Measurements from ENCODE around the gene RTRAF. TPM values are rescaled to one million over a fixed set of nuclear protein-coding genes. Genes with fewer than 3 reads are reported as not detected.

RTRAF gene
- total RNA-seq, 1 experiment from 2014 or later: 190 TPM

- H3K36me3 ChIP-seq (ENCODE audit: control insufficient read depth in 1 of 2, insufficient read depth in 2 of 2, low read length in 2 of 2): no peaks in the 10 kb centered on the region
- H3K4me1 ChIP-seq (ENCODE audit: control insufficient read depth in 1 of 2, insufficient read depth in 2 of 2, low read length in 2 of 2): no peaks in the 10 kb centered on the region
- ChIA-PET POLR2A (no interaction called here), CTCF (interaction anchor here (1.1 kb wide), 1 partner anchor 8 kb away, joined by 3 read pairs; no protein-coding TSS in a partner anchor), RAD21 (ENCODE audit: low non-redundant PET in 1 of 2, low total read pairs in 2 of 2, uncharacterized antibody in 2 of 2, unreplicated experiment in 2 of 2) (no interaction called here)
- H3K9ac ChIP-seq (ENCODE audit: low read length): no peak overlapping the region
- no peak for DNase-seq (ENCODE audit: low read depth, low spot score)
- no peaks in the 10 kb centered on the region for H3K79me2 ChIP-seq (ENCODE audit: insufficient read depth, low read length)
- no peaks in the 10 kb centered on the region for H3K9me2 ChIP-seq (ENCODE audit: insufficient read depth)
- H3K4me2 ChIP-seq (ENCODE audit: low read length): no peak overlapping the region
- TF ChIP-seq CTCF (IDR thresholded peaks at IDR 0.05 in 2 of 3, conservative IDR thresholded peaks at IDR 0.05 in 1 of 3; ENCODE audit: borderline replicate concordance in 1 of 3, insufficient read depth in 1 of 3, low read depth in 2 of 3, low read length in 2 of 3): no peak
- TF ChIP-seq SP1 (IDR thresholded peaks at IDR 0.05; ENCODE audit: low read depth): no peak
- no peak for TF ChIP-seq ZBTB33 (IDR thresholded peaks at IDR 0.05; ENCODE audit: extremely low read depth, insufficient replicate concordance, low read length)
- no peak for TF ChIP-seq FOSL1 (IDR thresholded peaks at IDR 0.05; ENCODE audit: low read depth)
- no peak for TF ChIP-seq RAD21 (IDR thresholded peaks at IDR 0.05; ENCODE audit: low read depth)
- TF ChIP-seq CEBPB (IDR thresholded peaks at IDR 0.05; ENCODE audit: low read depth): no peak
- no peak for TF ChIP-seq POLR2A (IDR thresholded peaks at IDR 0.05; ENCODE audit: borderline replicate concordance, extremely low read depth, insufficient read depth, insufficient read length)
- no peak for TF ChIP-seq TCF7L2 (IDR thresholded peaks at IDR 0.05; ENCODE audit: borderline replicate concordance, extremely low read depth, insufficient read depth, insufficient read length)
- no peak for TF ChIP-seq EGR1 (IDR thresholded peaks at IDR 0.05; ENCODE audit: low read depth)
- TF ChIP-seq SRF (IDR thresholded peaks at IDR 0.05; ENCODE audit: low read depth): no peak
- TF ChIP-seq ZFX (IDR thresholded peaks at IDR 0.05): no peak
- TF ChIP-seq ELF1 (IDR thresholded peaks at IDR 0.05; ENCODE audit: borderline replicate concordance, low read depth): no peak
- TF ChIP-seq SIN3A (IDR thresholded peaks at IDR 0.05; ENCODE audit: low read depth): no peak
- no peak for TF ChIP-seq ATF3 (IDR thresholded peaks at IDR 0.05)
- TF ChIP-seq EZH2phosphoT487 (IDR thresholded peaks at IDR 0.05; ENCODE audit: borderline replicate concordance): no peak
- no peak for TF ChIP-seq ZNF274 (IDR thresholded peaks at IDR 0.05; ENCODE audit: low read depth, low read length)
- no peak for TF ChIP-seq POLR2AphosphoS5 (IDR thresholded peaks at IDR 0.05; ENCODE audit: low read depth, low read length)
- no peak for TF ChIP-seq JUND (IDR thresholded peaks at IDR 0.05)
- no peak for TF ChIP-seq EZH2 (IDR thresholded peaks at IDR 0.05)
- no peak overlapping the region for H3K27ac ChIP-seq (ENCODE audit: low read depth, low read length)
- no peaks in the 10 kb centered on the region for H3K9me3 ChIP-seq (ENCODE audit: control insufficient read depth in 1 of 2, insufficient read depth in 1 of 2, low read depth in 1 of 2, low read length in 2 of 2)
- no peak for ATAC-seq
- no peak overlapping the region for H2AFZ ChIP-seq (ENCODE audit: low read depth, low read length, poor library complexity, severe bottlenecking)
- BruUV-seq (replicated peaks): no TSS peak
- intact Hi-C loops (cut with micrococcal nuclease): no loop called here
- H4K20me1 ChIP-seq (ENCODE audit: insufficient read depth): no peaks in the 10 kb centered on the region
- H3K27me3 ChIP-seq (ENCODE audit: insufficient read depth, low read length): no peaks in the 10 kb centered on the region
- H3K4me3 ChIP-seq (replicated peaks in 1 of 2; ENCODE audit: low read depth in 1 of 2, low read length in 2 of 2): no peak overlapping the region
Observed at GRCh38 chr14:52052288-52052943, 63.1 kb downstream of the RTRAF start.

Measured in HCT116 (cell line).